Transverse colon (tissue), 4 donors: ENCODE measurements around the gene SPATA24. TPM values are rescaled to one million over a fixed set of nuclear protein-coding genes. Genes with fewer than 3 reads are reported as not detected.
"Not testable (repeated sequence)": the region's sequence is repeated elsewhere in the genome, so short reads cannot be mapped to it uniquely, and the experiment has no call there.

Experiments
- DNase-seq: peaks from one replicate; pipeline ENCODE4 v3.0.0-alpha.2; 2019
- H3K27ac ChIP-seq, 4 donors: fragments of 200-600 bp; sonication (generic); 2 replicates each; pipeline ENCODE4 v1.5.1; 2016 to 2018; ENCODE audit warnings: inconsistent platforms in 4 of 4
- H3K27me3 ChIP-seq: fragments of 200-600 bp; sonication (generic); 2 replicates; pipeline ENCODE4 v1.5.1; 2017; ENCODE audit warnings: inconsistent platforms
- H3K36me3 ChIP-seq, 4 donors: fragments of 200-600 bp; sonication (generic); 2 replicates each; pipeline ENCODE4 v1.5.1; 2017 to 2019; ENCODE audit warnings: inconsistent platforms in 4 of 4
- H3K4me1 ChIP-seq, 4 donors: fragments of 200-600 bp; sonication (generic); 2 replicates each; pipeline ENCODE4 v1.5.1; 2017 to 2020; ENCODE audit warnings: inconsistent platforms in 4 of 4
- H3K4me3 ChIP-seq, 4 donors: fragments of 200-600 bp; sonication (generic); 1 replicate in 1 of 4; 2 replicates in 3 of 4; pipeline versions ENCODE4 v1.5.1 to v1.6.1; 2017 to 2019; ENCODE audit warnings: inconsistent platforms in 4 of 4
- H3K9me3 ChIP-seq, 2 donors: fragments of 200-600 bp; sonication (generic); 2 replicates each; pipeline ENCODE4 v1.5.1; 2017 to 2019; ENCODE audit warnings: inconsistent platforms in 2 of 2
- CTCF ChIP-seq, 5 experiments: fragments of 200-600 bp in 3 of 5; fragments of 450-650 bp in 2 of 5; sonication (generic) in 3 of 5; IDR thresholded peaks; 1 replicate in 2 of 5; 2 replicates in 3 of 5; pipeline ENCODE4 v1.5.1; 2016 to 2017; ENCODE audit warnings: antibody characterized with exemption in 5 of 5, inconsistent platforms in 3 of 5, mild to moderate bottlenecking in 2 of 5, moderate library complexity in 1 of 5
- EP300 ChIP-seq: sonication (generic); formaldehyde crosslinking; IDR thresholded peaks from one replicate; pipeline ENCODE4 v1.6.1; 2017; ENCODE audit warnings: antibody characterized with exemption, low read depth
- POLR2A ChIP-seq: fragments of 450-650 bp; IDR thresholded peaks from one replicate; pipeline ENCODE4 v1.6.1; 2016; ENCODE audit warnings: antibody characterized with exemption, mild to moderate bottlenecking, moderate library complexity
- POLR2AphosphoS5 ChIP-seq, 3 donors: sonication (generic); formaldehyde crosslinking; IDR thresholded peaks; one replicate each; pipeline ENCODE4 v1.6.1; 2016; ENCODE audit warnings: antibody characterized with exemption in 3 of 3
- WGBS, 2 donors: methylation state at CpG; one replicate each; pipeline ENCODE4 v1.1.5; 2018; ENCODE audit warnings: low coverage in 1 of 2; 5-methylcytosine and 5-hydroxymethylcytosine counted together
- in situ Hi-C, 4 donors: fragments of 200-750 bp; cut with MboI; loops; one replicate each; pipeline versions ENCODE4 v1.15.0 to v1.15.1; 2017; ENCODE audit warnings: low sequenced_read_pairs in 3 of 4, low pct_ligation_motif_present in 1 of 4, low pct_unique_long_range_greater_than_20kb in 1 of 4
- intact Hi-C: fragments of 100-400 bp; cut with DNase I; formaldehyde crosslinking; loops from one replicate; pipeline ENCODE4 v1.15.1; 2023; ENCODE audit warnings: low total_unique reads
- total RNA-seq, 4 donors: library from RNA; depleted of rRNA; stranded (reverse); fragments of >200 nt; gene quantifications; one replicate each; pipeline ENCODE4 v1.1.0, GENCODE V29; 2016

SPATA24 gene
- total RNA-seq, 4 donors from 2014 or later: 3.0 TPM; not detected in 2

GRCh38 chr5:139446956-139447779 lies 43.3 kb upstream of the SPATA24 start:
- intact Hi-C loops: no loop called here

GRCh38 chr5:139445325-139446170 lies 41.7 kb upstream of the SPATA24 start:
- in situ Hi-C loops: loop anchor here in 1 of 4 donors (25.0 kb wide), 1 partner anchor 317 kb away; no protein-coding TSS in a partner anchor

More at GRCh38 chr5:139446956-139447779, 43.3 kb upstream of the SPATA24 start:
- TF ChIP-seq POLR2A (no peak), POLR2AphosphoS5 (IDR thresholded peaks at IDR 0.05) (no peak), EP300 (no peak), CTCF (IDR thresholded peaks at IDR 0.05) (no peak)
- 78 to 96% methylated on average over 4 to 5 of the region's 5 CpGs for WGBS, 2 donors
- Histone ChIP-seq H3K27ac (no peak overlapping the region), H3K4me1 (no peaks in the 10 kb centered on the region), H3K36me3 (no peaks in the 10 kb centered on the region), H3K9me3 (no peaks in the 10 kb centered on the region), H3K4me3 (no peak overlapping the region), H3K27me3 (no peaks in the 10 kb centered on the region)
- DNase-seq: no peak
- in situ Hi-C loops: loop anchor here in 1 of 4 donors (25.0 kb wide), 1 partner anchor 315 kb away; no protein-coding TSS in a partner anchor

GRCh38 chr5:139443831-139444453 lies 40.1 kb upstream of the SPATA24 start:
- H3K27me3 ChIP-seq: no peaks in the 10 kb centered on the region
- DNase-seq: no peak
- H3K36me3 ChIP-seq: no peaks in the 10 kb centered on the region
- H3K9me3 ChIP-seq: no peaks in the 10 kb centered on the region
- H3K27ac ChIP-seq: no peak overlapping the region
- no peak overlapping the region for H3K4me3 ChIP-seq
- TF ChIP-seq POLR2AphosphoS5 (IDR thresholded peaks at IDR 0.05) (no peak), CTCF (IDR thresholded peaks at IDR 0.05) (no peak), POLR2A (no peak), EP300 (no peak)
- peaks cover under 1 to 7% (median 5%) of the 10 kb centered on the region in 4 donors for H3K4me1 ChIP-seq
- in situ Hi-C loops: loop anchor here in 1 of 4 donors (25.0 kb wide), 1 partner anchor 318 kb away; no protein-coding TSS in a partner anchor
- WGBS, 2 donors: 75 to 80% methylated on average over 1 to 4 of the region's 4 CpGs
- intact Hi-C loops: no loop called here

More at GRCh38 chr5:139445325-139446170, 41.7 kb upstream of the SPATA24 start:
- no peak overlapping the region for H3K27ac ChIP-seq
- no peak overlapping the region for H3K4me3 ChIP-seq
- H3K36me3 ChIP-seq: no peaks in the 10 kb centered on the region
- intact Hi-C loops: no loop called here
- H3K4me1 ChIP-seq: no peaks in the 10 kb centered on the region
- no peaks in the 10 kb centered on the region for H3K9me3 ChIP-seq
- TF ChIP-seq EP300 (no peak), POLR2A (no peak), CTCF (IDR thresholded peaks at IDR 0.05) (no peak)
- H3K27me3 ChIP-seq: no peaks in the 10 kb centered on the region
- WGBS, 2 donors: 41 to 63% methylated on average over 3 to 7 of the region's 7 CpGs
- DNase-seq: no peak

- in situ Hi-C loops: loop anchor here in 1 of 4 donors (25.0 kb wide), 1 partner anchor 322 kb away; no protein-coding TSS in a partner anchor
- H3K9me3 ChIP-seq, H3K27me3 ChIP-seq, DNase-seq, H3K27ac ChIP-seq, H3K36me3 ChIP-seq, H3K4me3 ChIP-seq, intact Hi-C loops: not testable (repeated sequence)
- 96 to 100% methylated on average over 2 to 17 of the region's 17 CpGs for WGBS, 2 donors
- peaks cover 3 to 14% (median 9%) of the 10 kb centered on the region in 4 donors for H3K4me1 ChIP-seq
Observed at GRCh38 chr5:139440416-139440815, 36.5 kb upstream of the SPATA24 start.
